ENCODE results near the gene OSBPL5. TPM values are rescaled to one million over a fixed set of nuclear protein-coding genes. Genes with fewer than 3 reads are reported as not detected.

Gene OSBPL5
- total and polyA plus RNA-seq, 2 of the 4 experiments (the other 2 are of a cell fraction), result 14.9 to 22.3 TPM

DNA sequence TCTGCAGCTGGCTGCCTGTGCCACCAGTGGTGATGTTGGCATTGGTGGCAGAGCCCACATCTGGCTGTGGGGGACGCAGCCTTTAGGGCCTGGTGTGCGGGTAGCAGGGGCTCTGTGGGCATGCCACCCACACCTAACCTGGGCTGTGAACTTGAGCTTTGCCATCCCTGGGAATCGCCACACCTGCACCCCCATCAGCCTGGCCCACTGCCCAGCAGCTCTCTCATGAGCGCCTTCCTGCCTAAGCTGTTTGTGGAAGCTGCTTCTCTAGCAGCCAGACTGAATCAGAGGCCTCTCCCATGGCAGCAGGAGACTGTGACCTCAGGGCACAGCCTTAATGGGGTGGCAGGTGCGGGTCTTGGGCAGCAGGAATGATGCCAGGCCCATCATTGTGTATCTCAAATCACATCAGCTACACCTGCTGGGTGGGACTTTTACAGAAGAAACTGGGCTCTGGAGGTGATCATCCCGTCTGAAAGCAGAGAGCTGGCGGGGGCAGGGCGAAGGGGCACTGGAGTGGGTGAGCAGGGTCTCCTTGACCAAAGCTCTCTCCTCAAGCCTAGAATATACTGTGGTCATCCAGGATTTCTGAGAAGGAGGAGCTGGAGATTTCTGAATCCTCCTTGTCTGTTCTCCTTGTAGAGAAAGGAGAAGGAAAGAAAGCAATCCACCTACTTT, 90.1 kb downstream of the OSBPL5 start:
- H4K8ac ChIP-seq (ENCODE audit: low read depth in 2 of 2, low read length in 2 of 2), result no peak overlapping the region
- dilution Hi-C loops (cut with HindIII; ENCODE audit: low sequenced_read_pairs, unreplicated experiment), result no loop called here
- H3K4me2 ChIP-seq (ENCODE audit: low read depth, low read length), result no peak overlapping the region
- DNase-seq (no peak), ATAC-seq (ENCODE audit: low read depth) (no peak)
- H2AFZ ChIP-seq (replicated peaks; ENCODE audit: low read length, poor library complexity), result no peak overlapping the region
- no CpG with 5 or more reads among the region's 8 CpGs for WGBS, 2 experiments (ENCODE audit: extremely low coverage in 2 of 2, insufficient read length in 1 of 2)
- intact Hi-C loops (cut with micrococcal nuclease), result no loop called here
- no peak overlapping the region for H4K91ac ChIP-seq (ENCODE audit: insufficient read depth, low read depth, low read length)
- H3K56ac ChIP-seq (ENCODE audit: extremely low read depth, insufficient read depth, low read length), result no peak overlapping the region
- no peaks in the 10 kb centered on the region for H3K9me1 ChIP-seq (ENCODE audit: insufficient read depth, low read length)
- no peak overlapping the region for H3K27ac ChIP-seq (ENCODE audit: insufficient read depth, low read length)
- H2BK120ac ChIP-seq (ENCODE audit: low read depth, low read length), result no peak overlapping the region
- no peaks in the 10 kb centered on the region; the same call in 1 of the 2 replicates for H3K4me1 ChIP-seq (ENCODE audit: control insufficient read depth, insufficient read depth, low read length)
- in situ Hi-C loops (cut with MboI; ENCODE audit: low sequenced_read_pairs), result loop anchor here (25.0 kb wide), 1 partner anchor 337 kb away; no protein-coding TSS in a partner anchor
- ChIA-PET POLR2A (ENCODE audit: unreplicated experiment) (no interaction called here), CTCF (interaction anchor here (1.0 kb wide), 1 partner anchor 25 kb away, joined by 3 read pairs; no protein-coding TSS in a partner anchor)
- H4K5ac ChIP-seq (ENCODE audit: low read depth, low read length), result no peak overlapping the region
- no peak overlapping the region for H3K23ac ChIP-seq (ENCODE audit: low read depth, low read length)
- H3K79me1 ChIP-seq (ENCODE audit: low read depth in 1 of 2, low read length in 2 of 2), result no peaks in the 10 kb centered on the region
- no peak overlapping the region for H3K9ac ChIP-seq (ENCODE audit: low read depth, low read length)
- H3K14ac ChIP-seq (replicated peaks; ENCODE audit: low read depth, low read length), result no peak overlapping the region
- no peak overlapping the region for H2BK20ac ChIP-seq (ENCODE audit: low read depth, low read length)
- TF ChIP-seq NFE2L2 (IDR thresholded peaks at IDR 0.05; ENCODE audit: low read depth, low read length) (no peak), MAZ (IDR thresholded peaks at IDR 0.05; ENCODE audit: borderline replicate concordance, low read depth, low read length) (no peak), MXI1 (IDR thresholded peaks at IDR 0.05; ENCODE audit: borderline replicate concordance, low read depth, low read length) (no peak), POLR2A (IDR thresholded peaks at IDR 0.05; ENCODE audit: low read depth, low read length) (no peak), SMC3 (IDR thresholded peaks at IDR 0.05; ENCODE audit: low read depth, low read length) (no peak), MAFK (IDR thresholded peaks at IDR 0.05; ENCODE audit: low read depth, low read length) (no peak), RFX5 (IDR thresholded peaks at IDR 0.05; ENCODE audit: low read depth, low read length) (no peak), RAD21 (IDR thresholded peaks at IDR 0.05; ENCODE audit: low read length) (no peak), BHLHE40 (IDR thresholded peaks at IDR 0.05; ENCODE audit: low read depth, low read length) (no peak), CEBPB (IDR thresholded peaks at IDR 0.05; ENCODE audit: low read depth, low read length) (no peak), RCOR1 (IDR thresholded peaks at IDR 0.05; ENCODE audit: insufficient replicate concordance, low read length) (no peak), FOS (IDR thresholded peaks at IDR 0.05; ENCODE audit: low read depth, low read length) (no peak), CHD1 (IDR thresholded peaks at IDR 0.05; ENCODE audit: low read depth, low read length) (no peak), CTCF (conservative IDR thresholded peaks at IDR 0.05; ENCODE audit: low read depth, low read length) (no peak)
- TF ChIP-seq, protein P1, sequence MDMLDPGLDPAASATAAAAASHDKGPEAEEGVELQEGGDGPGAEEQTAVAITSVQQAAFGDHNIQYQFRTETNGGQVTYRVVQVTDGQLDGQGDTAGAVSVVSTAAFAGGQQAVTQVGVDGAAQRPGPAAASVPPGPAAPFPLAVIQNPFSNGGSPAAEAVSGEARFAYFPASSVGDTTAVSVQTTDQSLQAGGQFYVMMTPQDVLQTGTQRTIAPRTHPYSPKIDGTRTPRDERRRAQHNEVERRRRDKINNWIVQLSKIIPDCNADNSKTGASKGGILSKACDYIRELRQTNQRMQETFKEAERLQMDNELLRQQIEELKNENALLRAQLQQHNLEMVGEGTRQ (IDR thresholded peaks at IDR 0.05; ENCODE audit: low read depth, low read length), result no peak
- TF ChIP-seq, protein P2, sequence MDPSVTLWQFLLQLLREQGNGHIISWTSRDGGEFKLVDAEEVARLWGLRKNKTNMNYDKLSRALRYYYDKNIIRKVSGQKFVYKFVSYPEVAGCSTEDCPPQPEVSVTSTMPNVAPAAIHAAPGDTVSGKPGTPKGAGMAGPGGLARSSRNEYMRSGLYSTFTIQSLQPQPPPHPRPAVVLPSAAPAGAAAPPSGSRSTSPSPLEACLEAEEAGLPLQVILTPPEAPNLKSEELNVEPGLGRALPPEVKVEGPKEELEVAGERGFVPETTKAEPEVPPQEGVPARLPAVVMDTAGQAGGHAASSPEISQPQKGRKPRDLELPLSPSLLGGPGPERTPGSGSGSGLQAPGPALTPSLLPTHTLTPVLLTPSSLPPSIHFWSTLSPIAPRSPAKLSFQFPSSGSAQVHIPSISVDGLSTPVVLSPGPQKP (IDR thresholded peaks at IDR 0.05; ENCODE audit: borderline replicate concordance, low read depth, low read length), result no peak
- H4K20me1 ChIP-seq (ENCODE audit: insufficient read depth, low read length), result no peaks in the 10 kb centered on the region
- H3K36me3 ChIP-seq (ENCODE audit: control insufficient read depth, insufficient read depth, low read length), result no peaks in the 10 kb centered on the region
- BruUV-seq (replicated peaks), result no TSS peak
- no peak overlapping the region for H2AK9ac ChIP-seq (replicated peaks; ENCODE audit: low read depth, low read length, poor library complexity)
- H3K18ac ChIP-seq (ENCODE audit: low read depth, low read length), result no peak overlapping the region
- no peak overlapping the region for H2BK5ac ChIP-seq (ENCODE audit: low read depth, low read length, poor library complexity, severe bottlenecking)
- no peak overlapping the region for H2BK15ac ChIP-seq (ENCODE audit: low read depth, low read length)
- H3K4me3 ChIP-seq (ENCODE audit: insufficient read depth, low read depth, low read length), result no peak overlapping the region
- H2AK5ac ChIP-seq (ENCODE audit: low read depth, low read length), result no peak overlapping the region
- peaks cover 2% of the 10 kb centered on the region for H3K27me3 ChIP-seq (ENCODE audit: control insufficient read depth, insufficient read depth, low read length)
- H3K9me3 ChIP-seq (ENCODE audit: control insufficient read depth, insufficient read depth, low read length), result no peaks in the 10 kb centered on the region
- H3K4ac ChIP-seq (ENCODE audit: low read depth, low read length), result no peak overlapping the region

All from IMR-90 (cell line).